Osteoblast (primary cell): ENCODE results near the gene SLC39A13. TPM values are rescaled to one million over a fixed set of nuclear protein-coding genes. Genes with fewer than 3 reads are reported as not detected.

Experiments
- DNase-seq: peaks from one replicate; pipeline ENCODE4 v3.0.0; 2011; ENCODE audit warnings: low spot score, mixed read lengths; ENCODE audit not compliant: insufficient read length; ENCODE audit errors: missing footprints
- H2AFZ ChIP-seq: 2 replicates; pipeline ENCODE4 v1.6.0; 2011; ENCODE audit warnings: mild to moderate bottlenecking, low read length
- H3K27ac ChIP-seq: 2 replicates; pipeline ENCODE4 v1.5.1; 2011; ENCODE audit warnings: mild to moderate bottlenecking, low read depth, low read length, moderate library complexity
- H3K27me3 ChIP-seq: 2 replicates; pipeline ENCODE4 v1.6.0; 2012; ENCODE audit warnings: mild to moderate bottlenecking, control low read depth, inconsistent platforms, low read length, moderate library complexity; ENCODE audit not compliant: insufficient read depth
- H3K36me3 ChIP-seq: 2 replicates; pipeline ENCODE4 v1.5.1; 2011; ENCODE audit warnings: mild to moderate bottlenecking, low read length, control low read depth, moderate library complexity; ENCODE audit not compliant: insufficient read depth
- H3K4me1 ChIP-seq: 2 replicates; pipeline ENCODE4 v1.5.1; 2011; ENCODE audit warnings: mild to moderate bottlenecking, low read length, control low read depth, moderate library complexity; ENCODE audit not compliant: insufficient read depth
- H3K4me2 ChIP-seq: 2 replicates; pipeline ENCODE4 v1.6.0; 2011; ENCODE audit warnings: mild to moderate bottlenecking, low read length; ENCODE audit not compliant: insufficient read depth
- H3K4me3 ChIP-seq: fragments of 200-600 bp; sonication (generic); 3 replicates; pipeline ENCODE4 v1.5.1; 2012; ENCODE audit warnings: mild to moderate bottlenecking, low read length, inconsistent platforms; ENCODE audit not compliant: insufficient read depth
- H3K79me2 ChIP-seq: 2 replicates; pipeline ENCODE4 v1.6.0; 2012; ENCODE audit warnings: mild to moderate bottlenecking, low read length, control low read depth, inconsistent platforms; ENCODE audit not compliant: insufficient read depth
- H3K9me3 ChIP-seq: 2 replicates; pipeline ENCODE4 v1.5.1; 2011; ENCODE audit warnings: low read depth, low read length, control low read depth
- H4K20me1 ChIP-seq: 2 replicates; pipeline ENCODE4 v1.6.0; 2012; ENCODE audit warnings: mild to moderate bottlenecking, low read length, control low read depth; ENCODE audit not compliant: insufficient read depth
- total RNA-seq: library from RNA; depleted of rRNA; stranded (reverse); fragments of >200 nt; gene quantifications from 2 replicates; pipeline ENCODE4 v1.2.3, GENCODE V29; 2012
- TF ChIP-seq, protein P1 (sequence below): IDR thresholded peaks from 2 replicates; pipeline ENCODE4 v1.5.1; 2011; ENCODE audit warnings: mild to moderate bottlenecking, low read depth, low read length, moderate library complexity; ENCODE audit errors: extremely low read depth

SLC39A13 gene
- total RNA-seq, 1 donor, result 78.9 TPM

DNA sequence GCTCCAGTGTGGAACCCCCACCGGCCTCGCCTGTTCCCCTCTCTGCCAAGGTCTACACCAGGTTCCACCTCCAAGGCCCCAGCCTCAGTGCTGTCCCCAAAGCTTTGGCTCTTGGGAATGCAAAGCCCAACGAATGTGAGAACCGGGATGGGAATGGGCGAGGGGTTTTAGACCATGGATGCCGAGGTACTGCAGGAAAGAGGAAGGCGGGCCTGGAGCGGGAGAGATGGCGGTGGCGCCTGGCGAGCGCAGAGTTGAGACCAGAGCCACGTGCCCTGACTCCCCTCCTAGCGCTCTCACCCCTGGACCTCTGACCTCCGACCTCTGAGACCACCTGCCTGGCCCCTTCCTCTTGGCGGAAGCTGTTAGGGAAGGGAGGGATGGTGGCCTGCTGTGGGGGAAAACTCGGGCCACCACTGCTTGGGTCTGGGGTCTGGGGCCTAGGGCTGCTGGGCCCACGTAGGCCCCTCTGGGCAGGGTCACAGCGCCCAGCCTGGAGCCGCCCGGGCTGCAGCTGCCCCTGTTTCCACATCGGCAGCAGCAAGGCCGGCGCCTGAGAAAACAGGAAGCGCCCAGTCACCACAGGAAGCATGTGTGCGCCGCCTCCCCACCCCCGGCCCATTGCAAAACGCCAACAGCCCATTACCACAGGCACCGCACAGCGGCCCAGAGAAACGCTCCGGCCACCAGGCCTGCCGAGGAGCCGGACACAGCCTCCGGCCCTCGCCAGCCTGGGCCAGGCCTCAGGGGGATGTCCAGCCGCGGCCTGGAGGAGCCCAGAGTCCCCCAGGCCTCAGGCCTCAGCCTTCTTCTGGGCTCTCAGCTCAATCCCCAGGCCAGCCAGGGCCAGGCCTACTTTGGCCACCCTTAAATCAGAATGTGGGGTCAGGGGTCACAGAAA, 13.8 kb upstream of the SLC39A13 start:
- peak overlapping the region; percentile 85 for H3K27ac ChIP-seq
- peak overlapping the region; percentile 80 for H2AFZ ChIP-seq
- TF ChIP-seq, protein P1, sequence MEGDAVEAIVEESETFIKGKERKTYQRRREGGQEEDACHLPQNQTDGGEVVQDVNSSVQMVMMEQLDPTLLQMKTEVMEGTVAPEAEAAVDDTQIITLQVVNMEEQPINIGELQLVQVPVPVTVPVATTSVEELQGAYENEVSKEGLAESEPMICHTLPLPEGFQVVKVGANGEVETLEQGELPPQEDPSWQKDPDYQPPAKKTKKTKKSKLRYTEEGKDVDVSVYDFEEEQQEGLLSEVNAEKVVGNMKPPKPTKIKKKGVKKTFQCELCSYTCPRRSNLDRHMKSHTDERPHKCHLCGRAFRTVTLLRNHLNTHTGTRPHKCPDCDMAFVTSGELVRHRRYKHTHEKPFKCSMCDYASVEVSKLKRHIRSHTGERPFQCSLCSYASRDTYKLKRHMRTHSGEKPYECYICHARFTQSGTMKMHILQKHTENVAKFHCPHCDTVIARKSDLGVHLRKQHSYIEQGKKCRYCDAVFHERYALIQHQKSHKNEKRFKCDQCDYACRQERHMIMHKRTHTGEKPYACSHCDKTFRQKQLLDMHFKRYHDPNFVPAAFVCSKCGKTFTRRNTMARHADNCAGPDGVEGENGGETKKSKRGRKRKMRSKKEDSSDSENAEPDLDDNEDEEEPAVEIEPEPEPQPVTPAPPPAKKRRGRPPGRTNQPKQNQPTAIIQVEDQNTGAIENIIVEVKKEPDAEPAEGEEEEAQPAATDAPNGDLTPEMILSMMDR, result no peak
- no peaks in the 10 kb centered on the region for H3K27me3 ChIP-seq
- no peaks in the 10 kb centered on the region for H3K36me3 ChIP-seq
- DNase-seq, result peak; percentile 96
- H4K20me1 ChIP-seq, result no peaks in the 10 kb centered on the region
- H3K4me1 ChIP-seq, result peaks cover 10% of the 10 kb centered on the region
- no peak overlapping the region for H3K4me3 ChIP-seq
- no peaks in the 10 kb centered on the region for H3K9me3 ChIP-seq
- H3K79me2 ChIP-seq, result no peaks in the 10 kb centered on the region
- H3K4me2 ChIP-seq, result peak overlapping the region; percentile 32

DNA sequence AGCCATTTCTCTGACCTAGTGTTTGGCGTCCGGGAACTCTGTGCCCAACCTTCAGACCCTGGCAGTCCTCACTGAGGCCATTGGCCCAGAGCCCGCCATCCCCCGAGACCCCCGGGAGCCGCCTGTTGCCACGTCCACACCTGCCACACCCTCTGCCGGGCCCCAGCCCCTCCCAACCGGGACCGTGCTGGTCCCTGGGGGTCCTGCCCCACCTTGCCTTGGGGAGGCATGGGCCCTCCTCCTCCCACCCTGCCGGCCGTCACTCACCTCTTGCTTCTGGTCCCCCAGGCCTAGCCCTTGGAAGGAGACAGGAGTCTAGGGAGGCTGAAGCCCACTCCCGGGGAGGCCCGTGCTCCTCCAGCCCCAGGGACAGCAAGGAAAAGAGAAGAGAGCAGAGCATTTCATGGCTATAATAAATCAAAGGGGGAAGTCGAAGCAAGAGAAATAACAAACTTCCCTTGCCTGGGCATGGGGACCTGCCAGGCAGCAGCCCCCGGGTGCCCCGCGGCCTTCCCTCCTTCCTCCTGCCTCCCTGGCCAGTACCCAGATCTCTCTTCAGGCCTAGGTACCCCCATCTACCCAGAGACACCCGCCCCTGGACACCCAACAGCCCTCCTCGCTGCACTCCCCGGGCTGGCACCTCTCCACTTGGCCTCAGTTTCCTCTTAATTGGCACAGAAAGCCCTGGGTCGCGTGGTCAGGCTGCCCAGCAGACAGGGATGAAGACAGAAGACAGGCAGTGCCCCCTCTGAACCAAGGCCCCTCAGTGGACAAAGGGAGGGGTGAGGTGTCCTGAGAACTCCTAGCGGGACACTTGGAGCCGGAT, 13.0 kb upstream of the SLC39A13 start:
- peak overlapping the region; percentile 32 for H3K4me2 ChIP-seq
- peaks cover 15% of the 10 kb centered on the region for H3K4me1 ChIP-seq
- H3K9me3 ChIP-seq, result no peaks in the 10 kb centered on the region
- no peaks in the 10 kb centered on the region for H3K36me3 ChIP-seq
- H4K20me1 ChIP-seq, result no peaks in the 10 kb centered on the region
- H3K4me3 ChIP-seq, result no peak overlapping the region
- no peaks in the 10 kb centered on the region for H3K27me3 ChIP-seq
- TF ChIP-seq, protein P1, result no peak
- DNase-seq, result peak; percentile 75
- peak overlapping the region; percentile 80 for H2AFZ ChIP-seq
- peak overlapping the region; percentile 85 for H3K27ac ChIP-seq
- H3K79me2 ChIP-seq, result no peaks in the 10 kb centered on the region

DNA sequence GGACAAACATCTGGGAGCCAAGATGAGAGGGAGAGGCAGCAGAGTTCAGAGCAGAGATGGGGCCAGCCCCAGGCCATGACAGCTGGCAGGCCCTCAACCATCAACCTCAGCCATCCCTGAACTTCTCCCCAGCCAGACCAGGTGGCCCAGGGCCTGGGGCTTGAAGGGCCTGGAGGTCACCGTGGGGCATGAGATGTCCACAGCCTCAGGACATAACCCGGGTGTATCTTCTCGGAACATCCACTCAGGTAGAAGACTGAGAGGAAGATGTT, 12.4 kb upstream of the SLC39A13 start:
- Histone ChIP-seq H4K20me1 (no peaks in the 10 kb centered on the region), H2AFZ (no peak overlapping the region), H3K79me2 (no peaks in the 10 kb centered on the region), H3K4me2 (no peak overlapping the region), H3K27ac (no peak overlapping the region), H3K36me3 (no peaks in the 10 kb centered on the region), H3K4me3 (no peak overlapping the region), H3K9me3 (no peaks in the 10 kb centered on the region), H3K4me1 (peaks cover 21% of the 10 kb centered on the region), H3K27me3 (no peaks in the 10 kb centered on the region)
- TF ChIP-seq, protein P1, result no peak
- DNase-seq, result peak; percentile 76

DNA sequence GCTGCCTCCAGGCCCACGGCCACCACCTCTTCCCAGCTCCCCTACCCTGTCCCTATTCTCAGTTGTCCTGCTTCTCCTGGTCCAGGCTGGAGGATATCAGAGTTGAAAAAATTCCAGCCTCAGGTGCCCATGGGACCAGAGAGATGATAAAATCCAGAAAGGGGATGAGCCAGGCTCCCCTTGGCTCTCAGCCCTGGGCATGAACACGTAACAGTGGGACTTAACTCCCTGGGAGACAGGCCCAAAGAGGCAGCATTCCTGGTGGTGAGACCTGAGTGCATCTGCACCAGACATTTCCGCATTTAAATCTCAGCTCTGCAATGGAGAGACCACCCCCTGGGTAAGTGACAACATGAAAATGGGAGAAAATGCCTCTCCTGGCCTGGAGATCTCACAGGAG, 10.4 kb upstream of the SLC39A13 start:
- Histone ChIP-seq H2AFZ (no peak overlapping the region), H3K4me1 (peaks cover 22% of the 10 kb centered on the region), H3K4me2 (no peak overlapping the region), H3K27ac (no peak overlapping the region), H4K20me1 (no peaks in the 10 kb centered on the region), H3K79me2 (no peaks in the 10 kb centered on the region), H3K36me3 (no peaks in the 10 kb centered on the region), H3K27me3 (no peaks in the 10 kb centered on the region), H3K4me3 (no peak overlapping the region), H3K9me3 (no peaks in the 10 kb centered on the region)
- TF ChIP-seq, protein P1, result no peak
- peak; percentile 75 for DNase-seq
